ENCODE data around the gene ZNF71. TPM values are rescaled to one million over a fixed set of nuclear protein-coding genes. Genes with fewer than 3 reads are reported as not detected.

Gene ZNF71
- total RNA-seq, 1 donor: 7.2 TPM

GRCh38 chr19:56619121-56619520, 24.0 kb downstream of the ZNF71 start:
- no peak overlapping the region for H3K27ac ChIP-seq (ENCODE audit: low read depth, low read length)
- H3K79me2 ChIP-seq (ENCODE audit: insufficient read depth, low read length): peaks cover 2% of the 10 kb centered on the region
- H3K36me3 ChIP-seq (ENCODE audit: insufficient read depth, low read length): peaks cover 12% of the 10 kb centered on the region
- H3K4me3 ChIP-seq (ENCODE audit: insufficient read depth, low read length): no peak overlapping the region
- H3K4me1 ChIP-seq (ENCODE audit: insufficient read depth, low read length): no peaks in the 10 kb centered on the region
- H3K27me3 ChIP-seq (ENCODE audit: insufficient read depth, low read length): no peaks in the 10 kb centered on the region
- no peaks in the 10 kb centered on the region for H4K20me1 ChIP-seq (ENCODE audit: insufficient read depth, low read length)
- DNase-seq (ENCODE audit: insufficient read length, low spot score, missing footprints): no peak
- H3K4me2 ChIP-seq (ENCODE audit: insufficient read depth, low read length): no peak overlapping the region
- no peak overlapping the region for H2AFZ ChIP-seq (ENCODE audit: low read length)
- TF ChIP-seq CTCF (IDR thresholded peaks at IDR 0.05; ENCODE audit: extremely low read depth, low read depth, low read length): no peak
- H3K9me3 ChIP-seq (ENCODE audit: low read depth, low read length): no peaks in the 10 kb centered on the region

GRCh38 chr19:56622374-56622773, 27.3 kb downstream of the ZNF71 start:
- H3K36me3 ChIP-seq (ENCODE audit: insufficient read depth, low read length): peaks cover 12% of the 10 kb centered on the region

DNA sequence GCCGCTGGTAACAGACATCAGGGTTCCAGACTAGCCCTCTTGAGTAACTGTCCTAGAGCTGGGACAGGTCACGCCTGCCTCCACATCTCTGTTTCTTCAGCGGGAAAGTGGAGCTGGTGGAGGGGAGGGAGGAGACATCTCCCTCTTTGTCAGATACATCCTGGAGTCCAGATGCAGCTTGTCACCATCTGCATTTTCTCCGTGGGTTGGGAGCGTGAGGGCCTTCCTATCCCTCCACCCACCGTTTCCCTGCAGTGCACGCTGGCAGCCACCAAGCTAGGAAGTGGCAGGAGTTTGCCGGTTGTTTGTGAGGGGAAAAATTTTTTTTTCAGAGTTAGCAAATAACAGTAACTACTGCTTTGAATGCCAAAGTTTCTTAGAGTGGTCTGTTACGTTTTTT, 27.9 kb downstream of the ZNF71 start:
- Histone ChIP-seq H3K4me2 (ENCODE audit: insufficient read depth, low read length) (no peak overlapping the region), H4K20me1 (ENCODE audit: insufficient read depth, low read length) (no peaks in the 10 kb centered on the region), H3K27ac (ENCODE audit: low read depth, low read length) (no peak overlapping the region), H3K79me2 (ENCODE audit: insufficient read depth, low read length) (peaks cover 2% of the 10 kb centered on the region), H3K4me3 (ENCODE audit: insufficient read depth, low read length) (no peak overlapping the region), H3K27me3 (ENCODE audit: insufficient read depth, low read length) (no peaks in the 10 kb centered on the region), H2AFZ (ENCODE audit: low read length) (no peak overlapping the region), H3K9me3 (ENCODE audit: low read depth, low read length) (no peaks in the 10 kb centered on the region), H3K4me1 (ENCODE audit: insufficient read depth, low read length) (no peaks in the 10 kb centered on the region), H3K36me3 (ENCODE audit: insufficient read depth, low read length) (peaks cover 12% of the 10 kb centered on the region)
- no peak for TF ChIP-seq CTCF (IDR thresholded peaks at IDR 0.05; ENCODE audit: extremely low read depth, low read depth, low read length)
- DNase-seq (ENCODE audit: insufficient read length, low spot score, missing footprints): no peak

More at GRCh38 chr19:56622374-56622773, 27.3 kb downstream of the ZNF71 start:
- DNase-seq (ENCODE audit: insufficient read length, low spot score, missing footprints): no peak
- no peak overlapping the region for H2AFZ ChIP-seq (ENCODE audit: low read length)
- H3K27ac ChIP-seq (ENCODE audit: low read depth, low read length): no peak overlapping the region
- no peaks in the 10 kb centered on the region for H4K20me1 ChIP-seq (ENCODE audit: insufficient read depth, low read length)
- H3K79me2 ChIP-seq (ENCODE audit: insufficient read depth, low read length): peaks cover 2% of the 10 kb centered on the region
- no peaks in the 10 kb centered on the region for H3K4me1 ChIP-seq (ENCODE audit: insufficient read depth, low read length)
- H3K4me3 ChIP-seq (ENCODE audit: insufficient read depth, low read length): no peak overlapping the region
- H3K4me2 ChIP-seq (ENCODE audit: insufficient read depth, low read length): no peak overlapping the region
- TF ChIP-seq CTCF (IDR thresholded peaks at IDR 0.05; ENCODE audit: extremely low read depth, low read depth, low read length): no peak
- no peaks in the 10 kb centered on the region for H3K27me3 ChIP-seq (ENCODE audit: insufficient read depth, low read length)
- no peaks in the 10 kb centered on the region for H3K9me3 ChIP-seq (ENCODE audit: low read depth, low read length)

GRCh38 chr19:56625708-56626107, 30.6 kb downstream of the ZNF71 start:
- H4K20me1 ChIP-seq (ENCODE audit: insufficient read depth, low read length): no peaks in the 10 kb centered on the region
- no peaks in the 10 kb centered on the region for H3K9me3 ChIP-seq (ENCODE audit: low read depth, low read length)
- no peaks in the 10 kb centered on the region for H3K27me3 ChIP-seq (ENCODE audit: insufficient read depth, low read length)
- no peaks in the 10 kb centered on the region for H3K4me1 ChIP-seq (ENCODE audit: insufficient read depth, low read length)
- peaks cover 12% of the 10 kb centered on the region for H3K36me3 ChIP-seq (ENCODE audit: insufficient read depth, low read length)
- H2AFZ ChIP-seq (ENCODE audit: low read length): no peak overlapping the region
- no peaks in the 10 kb centered on the region for H3K79me2 ChIP-seq (ENCODE audit: insufficient read depth, low read length)
- no peak for DNase-seq (ENCODE audit: insufficient read length, low spot score, missing footprints)
- no peak overlapping the region for H3K4me2 ChIP-seq (ENCODE audit: insufficient read depth, low read length)
- H3K4me3 ChIP-seq (ENCODE audit: insufficient read depth, low read length): no peak overlapping the region
- H3K27ac ChIP-seq (ENCODE audit: low read depth, low read length): no peak overlapping the region
- no peak for TF ChIP-seq CTCF (IDR thresholded peaks at IDR 0.05; ENCODE audit: extremely low read depth, low read depth, low read length)

Measured in osteoblast (primary cell).